Type B pancreatic cell (in vitro differentiated cells): Measurements from ENCODE around the gene SESN3. TPM values are rescaled to one million over a fixed set of nuclear protein-coding genes. Genes with fewer than 3 reads are reported as not detected.

ENCODE experiments used
- DNase-seq: peaks from one replicate; pipeline ENCODE4 v3.0.0; 2021; ENCODE audit warnings: mixed read lengths; ENCODE audit not compliant: unreplicated experiment; ENCODE audit errors: extremely low spot score
- H3K27ac Mint-ChIP-seq: 2 replicates; pipeline ENCODE4 v1.8.0; 2021; ENCODE audit warnings: mild to moderate bottlenecking, mixed read lengths
- H3K27me3 Mint-ChIP-seq: 2 replicates; pipeline ENCODE4 v1.8.0; 2021; ENCODE audit warnings: mixed read lengths
- H3K36me3 Mint-ChIP-seq: 2 replicates; pipeline ENCODE4 v1.8.0; 2021; ENCODE audit warnings: mixed read lengths
- H3K4me1 Mint-ChIP-seq: one replicate; pipeline ENCODE4 v1.8.0; 2021; ENCODE audit warnings: mixed read lengths; ENCODE audit not compliant: unreplicated experiment
- H3K4me3 Mint-ChIP-seq: 2 replicates; pipeline ENCODE4 v1.8.0; 2021; ENCODE audit warnings: mild to moderate bottlenecking, mixed read lengths
- H3K9me3 Mint-ChIP-seq: 2 replicates; pipeline ENCODE4 v1.8.0; 2021; ENCODE audit warnings: mixed read lengths
- total RNA-seq: library from RNA; stranded (reverse); gene quantifications from 2 replicates; pipeline ENCODE4 v1.2.1, GENCODE V29; 2021; ENCODE audit warnings: low replicate concordance
- TF ChIP-seq, protein P1 (sequence below): fragments of 200-600 bp; sonication (generic); conservative IDR thresholded peaks from 2 replicates; pipeline ENCODE4 v1.5.0; 2021; ENCODE audit warnings: antibody characterized with exemption, mild to moderate bottlenecking

SESN3 gene
- total RNA-seq, 1 donor from 2014 or later = 107 TPM

DNA sequence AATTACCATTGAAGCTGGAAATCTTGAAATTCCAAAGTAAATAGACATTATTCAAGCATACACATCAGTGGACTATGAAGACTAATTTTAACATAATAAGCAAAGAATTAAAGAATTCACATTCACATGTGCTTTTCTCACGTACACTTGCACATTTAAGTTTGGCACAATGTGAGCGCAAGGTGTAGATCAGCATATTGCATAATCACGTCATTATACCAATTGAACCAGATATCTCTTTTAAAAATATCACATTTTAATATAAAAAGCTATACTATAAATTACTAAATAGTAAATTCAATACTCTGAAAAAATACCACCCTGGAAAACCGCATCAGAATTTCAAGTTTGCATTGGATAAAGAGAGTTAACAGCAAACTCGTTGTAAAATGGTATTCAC lies 60.7 kb downstream of the SESN3 start:
- H3K4me3 Mint-ChIP-seq = no peak overlapping the region
- H3K9me3 Mint-ChIP-seq = no peaks in the 10 kb centered on the region
- TF ChIP-seq, protein P1, sequence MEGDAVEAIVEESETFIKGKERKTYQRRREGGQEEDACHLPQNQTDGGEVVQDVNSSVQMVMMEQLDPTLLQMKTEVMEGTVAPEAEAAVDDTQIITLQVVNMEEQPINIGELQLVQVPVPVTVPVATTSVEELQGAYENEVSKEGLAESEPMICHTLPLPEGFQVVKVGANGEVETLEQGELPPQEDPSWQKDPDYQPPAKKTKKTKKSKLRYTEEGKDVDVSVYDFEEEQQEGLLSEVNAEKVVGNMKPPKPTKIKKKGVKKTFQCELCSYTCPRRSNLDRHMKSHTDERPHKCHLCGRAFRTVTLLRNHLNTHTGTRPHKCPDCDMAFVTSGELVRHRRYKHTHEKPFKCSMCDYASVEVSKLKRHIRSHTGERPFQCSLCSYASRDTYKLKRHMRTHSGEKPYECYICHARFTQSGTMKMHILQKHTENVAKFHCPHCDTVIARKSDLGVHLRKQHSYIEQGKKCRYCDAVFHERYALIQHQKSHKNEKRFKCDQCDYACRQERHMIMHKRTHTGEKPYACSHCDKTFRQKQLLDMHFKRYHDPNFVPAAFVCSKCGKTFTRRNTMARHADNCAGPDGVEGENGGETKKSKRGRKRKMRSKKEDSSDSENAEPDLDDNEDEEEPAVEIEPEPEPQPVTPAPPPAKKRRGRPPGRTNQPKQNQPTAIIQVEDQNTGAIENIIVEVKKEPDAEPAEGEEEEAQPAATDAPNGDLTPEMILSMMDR = no peak
- DNase-seq = no peak
- no peak overlapping the region for H3K27ac Mint-ChIP-seq
- H3K36me3 Mint-ChIP-seq = peaks cover 5% of the 10 kb centered on the region
- H3K4me1 Mint-ChIP-seq = no peaks in the 10 kb centered on the region
- no peaks in the 10 kb centered on the region for H3K27me3 Mint-ChIP-seq

DNA sequence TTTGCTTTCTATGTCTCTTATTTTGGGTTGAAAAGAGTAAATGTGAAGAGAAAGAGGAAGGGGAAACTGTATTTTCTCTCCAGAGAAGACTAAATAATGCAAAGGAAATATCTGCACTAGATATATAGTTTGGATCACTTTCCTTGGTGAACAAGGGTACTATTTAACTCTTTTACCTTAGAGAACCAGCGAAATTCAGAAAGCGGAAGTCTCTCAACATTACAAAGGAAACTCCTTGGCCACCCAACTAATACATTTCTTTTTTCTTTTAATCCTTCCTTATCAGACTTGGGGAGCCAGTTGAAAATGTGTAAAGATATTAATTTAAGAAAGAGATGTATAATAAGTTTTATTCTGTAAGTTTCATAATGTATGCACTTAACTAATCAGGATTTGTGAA lies 64.2 kb downstream of the SESN3 start:
- Mint-ChIP-seq H3K4me1 (no peaks in the 10 kb centered on the region), H3K36me3 (peaks cover 9% of the 10 kb centered on the region), H3K27me3 (no peaks in the 10 kb centered on the region), H3K27ac (no peak overlapping the region), H3K9me3 (no peaks in the 10 kb centered on the region), H3K4me3 (no peak overlapping the region)
- DNase-seq = no peak
- TF ChIP-seq, protein P1 = no peak

GRCh38 chr11:95165638-95166037 lies 65.4 kb downstream of the SESN3 start:
- TF ChIP-seq, protein P1 = no peak
- Mint-ChIP-seq H3K4me1 (no peaks in the 10 kb centered on the region), H3K27ac (no peak overlapping the region), H3K9me3 (no peaks in the 10 kb centered on the region), H3K4me3 (no peak overlapping the region), H3K27me3 (no peaks in the 10 kb centered on the region), H3K36me3 (peaks cover 9% of the 10 kb centered on the region)
- no peak for DNase-seq

DNA sequence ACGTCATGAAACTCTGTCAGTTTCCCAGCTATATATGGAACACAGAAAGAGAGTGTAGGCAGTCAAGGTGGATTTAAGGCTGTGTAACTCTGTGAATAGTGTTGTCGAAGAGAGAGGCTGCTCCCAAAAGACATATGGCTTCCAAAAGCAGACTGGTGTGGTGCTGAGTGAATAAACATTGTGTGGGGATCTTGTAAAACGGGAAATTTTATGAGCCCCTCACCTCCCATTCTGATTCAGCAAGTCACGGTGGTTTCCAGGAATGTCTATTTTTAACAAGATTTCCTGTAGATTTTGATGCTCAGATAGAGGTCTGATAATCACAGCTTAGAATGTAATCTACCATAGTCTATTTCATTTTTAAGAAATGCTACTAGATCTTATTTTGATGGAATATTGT lies 67.9 kb downstream of the SESN3 start:
- no peaks in the 10 kb centered on the region for H3K27me3 Mint-ChIP-seq
- no peak for DNase-seq
- H3K4me1 Mint-ChIP-seq = no peaks in the 10 kb centered on the region
- no peaks in the 10 kb centered on the region for H3K9me3 Mint-ChIP-seq
- H3K27ac Mint-ChIP-seq = no peak overlapping the region
- no peak overlapping the region for H3K4me3 Mint-ChIP-seq
- TF ChIP-seq, protein P1 = no peak
- H3K36me3 Mint-ChIP-seq = peaks cover 11% of the 10 kb centered on the region

DNA sequence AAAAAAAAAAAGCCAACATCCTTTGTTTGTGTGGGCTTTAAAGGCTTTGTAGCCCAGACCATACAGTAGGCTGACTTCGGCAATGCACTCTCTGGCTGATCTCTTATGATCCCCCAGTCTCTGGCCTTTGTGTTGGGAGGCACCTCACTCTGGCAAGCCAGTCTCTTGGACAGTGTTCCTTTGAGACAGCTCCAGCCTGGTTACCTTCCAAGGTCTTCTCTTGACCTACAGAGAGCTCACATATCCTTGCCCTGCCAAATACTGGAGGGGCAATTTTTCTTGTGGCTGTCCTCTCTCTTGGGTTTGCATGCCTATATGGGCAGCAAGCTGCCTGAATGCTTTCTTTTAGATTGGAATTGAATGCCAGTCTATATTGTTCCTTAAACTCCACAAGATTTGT lies 69.8 kb downstream of the SESN3 start:
- DNase-seq = no peak
- no peaks in the 10 kb centered on the region for H3K9me3 Mint-ChIP-seq
- H3K4me3 Mint-ChIP-seq = no peak overlapping the region
- TF ChIP-seq, protein P1 = no peak
- H3K27ac Mint-ChIP-seq = no peak overlapping the region
- H3K27me3 Mint-ChIP-seq = no peaks in the 10 kb centered on the region
- H3K4me1 Mint-ChIP-seq = no peaks in the 10 kb centered on the region
- peaks cover 9% of the 10 kb centered on the region for H3K36me3 Mint-ChIP-seq

GRCh38 chr11:95157824-95158223 lies 73.2 kb downstream of the SESN3 start:
- H3K9me3 Mint-ChIP-seq = no peaks in the 10 kb centered on the region
- DNase-seq = no peak
- peaks cover 4% of the 10 kb centered on the region for H3K36me3 Mint-ChIP-seq
- TF ChIP-seq, protein P1 = no peak
- H3K27ac Mint-ChIP-seq = no peak overlapping the region
- no peaks in the 10 kb centered on the region for H3K27me3 Mint-ChIP-seq
- peaks cover 5% of the 10 kb centered on the region for H3K4me1 Mint-ChIP-seq
- H3K4me3 Mint-ChIP-seq = no peak overlapping the region
